HCT116 (cell line): ENCODE results near the gene AGTPBP1. TPM values are rescaled to one million over a fixed set of nuclear protein-coding genes. Genes with fewer than 3 reads are reported as not detected.

ENCODE experiments used
- ATAC-seq: fragments of 200-7000 bp; cut with Tn5 transposase; 2 replicates; pipeline ENCODE4 v1.9.1; 2020; ENCODE audit warnings: mild to moderate bottlenecking, moderate library complexity
- BruUV-seq: library from RNA; stranded (reverse); fragments of 400-500 nt; replicated peaks from 2 replicates; lab custom pipeline; 2021; lab: Mats Ljungman, UMichigan
- CTCF ChIA-PET: fragments of 300-600 bp; sonication (Branson Sonifier 250); formaldehyde crosslinking; loops from one replicate; lab custom pipeline; 2021; ENCODE audit warnings: antibody characterized with exemption; lab: Charles Lee
- POLR2A ChIA-PET: fragments of 300-600, 350-600 bp; sonication (Branson Sonifier 250); formaldehyde crosslinking; loops from one replicate; lab custom pipeline; 2021; ENCODE audit warnings: antibody characterized with exemption; lab: Charles Lee
- RAD21 ChIA-PET, 2 experiments: fragments of 300-600 bp; sonication (Branson Sonifier 250); formaldehyde crosslinking; loops; one replicate each; lab custom pipeline; 2023; ENCODE audit warnings: low total read pairs in 2 of 2; ENCODE audit not compliant: uncharacterized antibody in 2 of 2, unreplicated experiment in 2 of 2, low non-redundant PET in 1 of 2; lab: Charles Lee
- DNase-seq: peaks from one replicate; pipeline ENCODE4 v3.0.0-alpha.2; 2010; ENCODE audit warnings: low read depth, low spot score
- H2AFZ ChIP-seq: fragments of 200-600 bp; shearing (Covaris generic), sonication (generic); 2 replicates; pipeline ENCODE4 v1.6.1; 2017; ENCODE audit warnings: low read depth, mixed run types, mixed read lengths, antibody characterized with exemption, low read length; ENCODE audit not compliant: poor library complexity, severe bottlenecking
- H3K27ac ChIP-seq: 2 replicates; pipeline ENCODE4 v1.5.1; 2012; ENCODE audit warnings: low read depth, low read length
- H3K27me3 ChIP-seq: fragments of 200-600 bp; sonication (generic); 2 replicates; pipeline ENCODE4 v1.6.1; 2016; ENCODE audit warnings: mixed run types, low read length, mixed read lengths; ENCODE audit not compliant: insufficient read depth
- H3K36me3 ChIP-seq, 2 experiments: fragments of 200-500 bp in 1 of 2; fragments of 200-600 bp in 1 of 2; sonication (Bioruptor generic) in 1 of 2; sonication (generic) in 1 of 2; 2 replicates each; pipeline versions ENCODE4 v1.5.1 to v1.6.1; 2014 to 2016; ENCODE audit warnings: low read length in 2 of 2, inconsistent platforms in 1 of 2, mixed read lengths in 1 of 2, mixed run types in 1 of 2; ENCODE audit not compliant: insufficient read depth in 2 of 2, control insufficient read depth in 1 of 2
- H3K4me1 ChIP-seq, 2 experiments: fragments of 200-600 bp in 1 of 2; sonication (generic) in 1 of 2; 2 replicates each; pipeline versions ENCODE4 v1.5.1 to v1.6.1; 2012 to 2017; ENCODE audit warnings: low read length in 2 of 2, inconsistent platforms in 1 of 2, mild to moderate bottlenecking in 1 of 2, mixed read lengths in 1 of 2, mixed run types in 1 of 2, moderate library complexity in 1 of 2; ENCODE audit not compliant: insufficient read depth in 2 of 2, control insufficient read depth in 1 of 2
- H3K4me2 ChIP-seq: fragments of 200-600 bp; sonication (generic); 2 replicates; pipeline ENCODE4 v1.6.1; 2017; ENCODE audit warnings: mixed run types, low read length, mixed read lengths
- H3K4me3 ChIP-seq, 2 experiments: fragments of 200-600 bp in 1 of 2; sonication (generic) in 1 of 2; replicated peaks in 1 of 2; 2 replicates each; pipeline ENCODE4 v1.5.1; 2011 to 2016; ENCODE audit warnings: low read length in 2 of 2, control low read depth in 1 of 2, low read depth in 1 of 2, mild to moderate bottlenecking in 1 of 2, mixed read lengths in 1 of 2, mixed run types in 1 of 2
- H3K79me2 ChIP-seq: fragments of 200-600 bp; sonication (generic); 2 replicates; pipeline ENCODE4 v1.6.1; 2017; ENCODE audit warnings: mild to moderate bottlenecking, mixed run types, low read length, moderate library complexity, mixed read lengths; ENCODE audit not compliant: insufficient read depth
- H3K9ac ChIP-seq: fragments of 200-600 bp; sonication (generic); 2 replicates; pipeline ENCODE4 v1.6.1; 2016; ENCODE audit warnings: low read length, mixed read lengths
- H3K9me2 ChIP-seq: fragments of 200-600 bp; sonication (generic), shearing (Covaris generic); 2 replicates; pipeline ENCODE4 v1.6.1; 2017; ENCODE audit warnings: mixed run types, mild to moderate bottlenecking, moderate library complexity; ENCODE audit not compliant: insufficient read depth
- H3K9me3 ChIP-seq, 2 experiments: fragments of 200-500 bp in 1 of 2; fragments of 200-600 bp in 1 of 2; sonication (Bioruptor generic) in 1 of 2; sonication (generic) in 1 of 2; 2 replicates each; pipeline ENCODE4 v1.6.1; 2014 to 2017; ENCODE audit warnings: low read length in 2 of 2, mixed read lengths in 2 of 2, inconsistent platforms in 1 of 2, low read depth in 1 of 2, mild to moderate bottlenecking in 1 of 2, mixed run types in 1 of 2, moderate library complexity in 1 of 2; ENCODE audit not compliant: control insufficient read depth in 1 of 2, insufficient read depth in 1 of 2
- H4K20me1 ChIP-seq: fragments of 200-600 bp; sonication (generic), shearing (Covaris generic); 2 replicates; pipeline ENCODE4 v1.6.1; 2017; ENCODE audit warnings: mixed run types, mild to moderate bottlenecking, moderate library complexity; ENCODE audit not compliant: insufficient read depth
- CBX3 ChIP-seq: IDR thresholded peaks from 2 replicates; pipeline ENCODE4 v1.6.1; 2012; ENCODE audit warnings: low read depth
- CEBPB ChIP-seq: IDR thresholded peaks from 2 replicates; pipeline ENCODE4 v1.6.1; 2012; ENCODE audit warnings: low read depth
- EGR1 ChIP-seq: IDR thresholded peaks from 2 replicates; pipeline ENCODE4 v1.6.1; 2012; ENCODE audit warnings: low read depth
- EZH2 ChIP-seq: fragments of 200-600 bp; sonication (generic); IDR thresholded peaks from 2 replicates; pipeline ENCODE4 v1.6.1; 2017; ENCODE audit warnings: antibody characterized with exemption, mixed run types
- EZH2phosphoT487 ChIP-seq: fragments of 200-600 bp; IDR thresholded peaks from 2 replicates; pipeline ENCODE4 v1.6.1; 2018; ENCODE audit warnings: antibody characterized with exemption, borderline replicate concordance
- FOSL1 ChIP-seq: IDR thresholded peaks from 2 replicates; pipeline ENCODE4 v1.6.1; 2012; ENCODE audit warnings: low read depth
- RAD21 ChIP-seq: IDR thresholded peaks from 2 replicates; pipeline ENCODE4 v1.6.1; 2012; ENCODE audit warnings: low read depth, mild to moderate bottlenecking
- SP1 ChIP-seq: IDR thresholded peaks from 2 replicates; pipeline ENCODE4 v1.6.1; 2012; ENCODE audit warnings: low read depth
- TCF7L2 ChIP-seq: IDR thresholded peaks from 2 replicates; pipeline ENCODE4 v1.7.0; 2011; ENCODE audit warnings: borderline replicate concordance, inconsistent platforms; ENCODE audit not compliant: insufficient read depth, insufficient read length; ENCODE audit errors: extremely low read depth
- ZNF274 ChIP-seq: fragments of 200-500 bp; sonication (Bioruptor generic); IDR thresholded peaks from 2 replicates; pipeline ENCODE4 v1.6.1; 2014; ENCODE audit warnings: mild to moderate bottlenecking, low read depth, low read length, inconsistent platforms
- intact Hi-C: fragments of 100-400 bp; cut with micrococcal nuclease; formaldehyde crosslinking; loops from 2 replicates; pipeline ENCODE4 v1.10.0; 2022
- total RNA-seq: library from RNA; stranded (reverse); gene quantifications from one replicate; pipeline ENCODE4 v1.2.1, GENCODE V29; 2021; ENCODE audit not compliant: unreplicated experiment
- TF ChIP-seq, protein P1 (sequence below): IDR thresholded peaks from 2 replicates; pipeline ENCODE4 v1.6.1; 2012
- TF ChIP-seq, protein P2 (sequence below), 3 experiments: fragments of 200-600 bp in 1 of 3; sonication (generic) in 1 of 3; IDR thresholded peaks in 2 of 3; conservative IDR thresholded peaks in 1 of 3; 2 replicates each; pipeline ENCODE4 v1.5.1; 2012 to 2017; ENCODE audit warnings: low read depth in 2 of 3, low read length in 2 of 3, antibody characterized with exemption in 1 of 3, borderline replicate concordance in 1 of 3, control low read depth in 1 of 3, mild to moderate bottlenecking in 1 of 3, mixed read lengths in 1 of 3, mixed run types in 1 of 3, moderate library complexity in 1 of 3; ENCODE audit not compliant: insufficient read depth in 1 of 3

The AGTPBP1 gene
- total RNA-seq, 1 experiment from 2014 or later: 17.4 TPM

DNA sequence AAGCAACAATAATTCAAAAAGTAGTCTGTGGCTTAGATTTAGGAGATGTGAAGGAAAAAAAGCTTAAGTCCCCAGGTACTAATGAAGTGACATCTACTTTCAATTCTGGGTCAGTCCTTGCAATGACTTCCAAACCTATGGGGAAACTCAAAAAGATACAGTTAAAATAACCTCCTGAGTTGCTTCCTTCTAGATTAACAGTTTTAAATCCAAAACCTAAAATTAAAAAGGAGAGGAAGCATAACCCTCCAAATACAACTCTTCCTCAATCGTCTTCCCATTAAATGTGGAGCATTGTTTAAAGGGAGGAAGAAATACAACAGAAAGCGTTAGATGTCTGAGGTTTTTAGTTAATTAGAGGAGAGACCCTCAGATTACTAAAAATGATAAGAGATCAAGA lies 75.7 kb downstream of the AGTPBP1 start:
- intact Hi-C loops: no loop called here
- RAD21 ChIA-PET: no interaction called here
- Histone ChIP-seq H3K79me2 (no peaks in the 10 kb centered on the region), H4K20me1 (no peaks in the 10 kb centered on the region), H3K36me3 (no peaks in the 10 kb centered on the region; a peak in 1 of 4 replicates), H3K9ac (no peak overlapping the region), H3K4me1 (no peaks in the 10 kb centered on the region), H2AFZ (no peak overlapping the region), H3K9me3 (no peaks in the 10 kb centered on the region), H3K9me2 (no peaks in the 10 kb centered on the region), H3K27me3 (no peaks in the 10 kb centered on the region), H3K4me3 (no peak overlapping the region), H3K4me2 (no peak overlapping the region), H3K27ac (no peak overlapping the region)
- POLR2A ChIA-PET: no interaction called here
- ATAC-seq (no peak), DNase-seq (no peak)
- no TSS peak for BruUV-seq
- no peak for TF ChIP-seq EGR1
- no peak for TF ChIP-seq TCF7L2
- TF ChIP-seq CEBPB: no peak
- no peak for TF ChIP-seq EZH2phosphoT487
- no peak for TF ChIP-seq ZNF274
- TF ChIP-seq SP1: no peak
- TF ChIP-seq, protein P1, sequence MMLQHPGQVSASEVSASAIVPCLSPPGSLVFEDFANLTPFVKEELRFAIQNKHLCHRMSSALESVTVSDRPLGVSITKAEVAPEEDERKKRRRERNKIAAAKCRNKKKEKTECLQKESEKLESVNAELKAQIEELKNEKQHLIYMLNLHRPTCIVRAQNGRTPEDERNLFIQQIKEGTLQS: no peak
- TF ChIP-seq, protein P2, sequence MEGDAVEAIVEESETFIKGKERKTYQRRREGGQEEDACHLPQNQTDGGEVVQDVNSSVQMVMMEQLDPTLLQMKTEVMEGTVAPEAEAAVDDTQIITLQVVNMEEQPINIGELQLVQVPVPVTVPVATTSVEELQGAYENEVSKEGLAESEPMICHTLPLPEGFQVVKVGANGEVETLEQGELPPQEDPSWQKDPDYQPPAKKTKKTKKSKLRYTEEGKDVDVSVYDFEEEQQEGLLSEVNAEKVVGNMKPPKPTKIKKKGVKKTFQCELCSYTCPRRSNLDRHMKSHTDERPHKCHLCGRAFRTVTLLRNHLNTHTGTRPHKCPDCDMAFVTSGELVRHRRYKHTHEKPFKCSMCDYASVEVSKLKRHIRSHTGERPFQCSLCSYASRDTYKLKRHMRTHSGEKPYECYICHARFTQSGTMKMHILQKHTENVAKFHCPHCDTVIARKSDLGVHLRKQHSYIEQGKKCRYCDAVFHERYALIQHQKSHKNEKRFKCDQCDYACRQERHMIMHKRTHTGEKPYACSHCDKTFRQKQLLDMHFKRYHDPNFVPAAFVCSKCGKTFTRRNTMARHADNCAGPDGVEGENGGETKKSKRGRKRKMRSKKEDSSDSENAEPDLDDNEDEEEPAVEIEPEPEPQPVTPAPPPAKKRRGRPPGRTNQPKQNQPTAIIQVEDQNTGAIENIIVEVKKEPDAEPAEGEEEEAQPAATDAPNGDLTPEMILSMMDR (IDR thresholded peaks at IDR 0.05 in 2 of 3, conservative IDR thresholded peaks at IDR 0.05 in 1 of 3; ENCODE audit: borderline replicate concordance in 1 of 3, insufficient read depth in 1 of 3, low read depth in 2 of 3, low read length in 2 of 3): no peak
- no peak for TF ChIP-seq RAD21
- TF ChIP-seq EZH2: no peak
- TF ChIP-seq FOSL1: no peak
- TF ChIP-seq CBX3: no peak
- CTCF ChIA-PET: no interaction called here
